Fibroblast of villous mesenchyme (primary cell): ENCODE results near the gene TMC2. TPM values are rescaled to one million over a fixed set of nuclear protein-coding genes. Genes with fewer than 3 reads are reported as not detected.

Experiments
- DNase-seq: peaks from one replicate; pipeline ENCODE4 v3.0.0-alpha.2; 2010; ENCODE audit warnings: low read depth
- H3K4me3 ChIP-seq: 2 replicates; pipeline ENCODE4 v1.5.1; 2011; ENCODE audit warnings: low read depth, mild to moderate bottlenecking, low read length
- total RNA-seq: library from RNA; depleted of rRNA; stranded (reverse); fragments of >200 nt; gene quantifications from 2 replicates; pipeline ENCODE4 v1.2.3, GENCODE V29; 2012
- TF ChIP-seq, protein P1 (sequence below): IDR thresholded peaks from 2 replicates; pipeline ENCODE4 v1.5.1; 2012; ENCODE audit warnings: low read depth, mild to moderate bottlenecking, low read length; ENCODE audit not compliant: insufficient read depth

TMC2 gene
- total RNA-seq, 1 donor = not detected

DNA sequence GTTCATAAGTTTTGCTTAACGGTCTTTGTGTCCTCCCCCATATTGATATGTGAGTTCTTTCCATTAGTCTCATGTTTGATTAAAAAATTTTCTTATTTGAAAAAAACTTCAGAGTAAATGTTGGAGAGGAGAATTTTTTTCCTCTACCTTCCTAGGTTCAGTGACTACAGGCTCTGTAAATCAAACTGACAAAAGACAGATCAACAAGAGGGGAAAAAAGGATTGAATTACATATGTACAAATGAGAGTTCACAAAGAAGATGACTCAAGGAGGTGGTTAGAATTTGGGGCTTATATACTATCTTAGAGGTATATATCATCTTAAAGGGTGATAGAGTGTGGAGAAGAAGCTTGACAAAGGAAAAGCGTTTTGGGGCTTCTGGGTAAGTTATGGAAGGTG is 5.6 kb downstream of the TMC2 start:
- no peak for DNase-seq
- H3K4me3 ChIP-seq = no peak overlapping the region
- TF ChIP-seq, protein P1, sequence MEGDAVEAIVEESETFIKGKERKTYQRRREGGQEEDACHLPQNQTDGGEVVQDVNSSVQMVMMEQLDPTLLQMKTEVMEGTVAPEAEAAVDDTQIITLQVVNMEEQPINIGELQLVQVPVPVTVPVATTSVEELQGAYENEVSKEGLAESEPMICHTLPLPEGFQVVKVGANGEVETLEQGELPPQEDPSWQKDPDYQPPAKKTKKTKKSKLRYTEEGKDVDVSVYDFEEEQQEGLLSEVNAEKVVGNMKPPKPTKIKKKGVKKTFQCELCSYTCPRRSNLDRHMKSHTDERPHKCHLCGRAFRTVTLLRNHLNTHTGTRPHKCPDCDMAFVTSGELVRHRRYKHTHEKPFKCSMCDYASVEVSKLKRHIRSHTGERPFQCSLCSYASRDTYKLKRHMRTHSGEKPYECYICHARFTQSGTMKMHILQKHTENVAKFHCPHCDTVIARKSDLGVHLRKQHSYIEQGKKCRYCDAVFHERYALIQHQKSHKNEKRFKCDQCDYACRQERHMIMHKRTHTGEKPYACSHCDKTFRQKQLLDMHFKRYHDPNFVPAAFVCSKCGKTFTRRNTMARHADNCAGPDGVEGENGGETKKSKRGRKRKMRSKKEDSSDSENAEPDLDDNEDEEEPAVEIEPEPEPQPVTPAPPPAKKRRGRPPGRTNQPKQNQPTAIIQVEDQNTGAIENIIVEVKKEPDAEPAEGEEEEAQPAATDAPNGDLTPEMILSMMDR = no peak

DNA sequence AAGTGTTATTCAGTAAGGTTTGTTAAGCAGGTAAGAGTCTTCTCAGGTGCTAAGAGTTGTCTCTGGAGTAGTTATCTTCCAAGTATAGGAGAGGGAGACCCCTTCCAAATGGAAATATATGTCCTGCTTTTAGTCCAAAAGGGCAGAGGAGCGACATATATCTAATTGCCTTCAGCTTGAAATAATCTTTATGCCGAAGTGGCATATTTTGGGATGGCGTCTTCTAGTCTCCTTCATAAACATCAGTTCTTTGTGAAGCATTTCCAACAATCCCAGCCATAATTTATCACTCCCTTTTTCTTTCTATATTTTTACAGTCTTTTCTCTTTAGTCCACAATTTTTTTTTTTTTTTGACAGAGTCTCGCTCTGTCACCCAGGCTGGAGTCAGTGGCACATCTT is 6.0 kb downstream of the TMC2 start:
- TF ChIP-seq, protein P1 = no peak
- no peak for DNase-seq

GRCh38 chr20:2544211-2544610 is 7.8 kb downstream of the TMC2 start:
- TF ChIP-seq, protein P1 = no peak
- H3K4me3 ChIP-seq = no peak overlapping the region
- DNase-seq = no peak

More for the DNA sequence above, 6.0 kb downstream of the TMC2 start:
- no peak overlapping the region for H3K4me3 ChIP-seq

GRCh38 chr20:2545594-2545993 is 9.2 kb downstream of the TMC2 start:
- DNase-seq = no peak
- TF ChIP-seq, protein P1 = no peak
- no peak overlapping the region for H3K4me3 ChIP-seq

DNA sequence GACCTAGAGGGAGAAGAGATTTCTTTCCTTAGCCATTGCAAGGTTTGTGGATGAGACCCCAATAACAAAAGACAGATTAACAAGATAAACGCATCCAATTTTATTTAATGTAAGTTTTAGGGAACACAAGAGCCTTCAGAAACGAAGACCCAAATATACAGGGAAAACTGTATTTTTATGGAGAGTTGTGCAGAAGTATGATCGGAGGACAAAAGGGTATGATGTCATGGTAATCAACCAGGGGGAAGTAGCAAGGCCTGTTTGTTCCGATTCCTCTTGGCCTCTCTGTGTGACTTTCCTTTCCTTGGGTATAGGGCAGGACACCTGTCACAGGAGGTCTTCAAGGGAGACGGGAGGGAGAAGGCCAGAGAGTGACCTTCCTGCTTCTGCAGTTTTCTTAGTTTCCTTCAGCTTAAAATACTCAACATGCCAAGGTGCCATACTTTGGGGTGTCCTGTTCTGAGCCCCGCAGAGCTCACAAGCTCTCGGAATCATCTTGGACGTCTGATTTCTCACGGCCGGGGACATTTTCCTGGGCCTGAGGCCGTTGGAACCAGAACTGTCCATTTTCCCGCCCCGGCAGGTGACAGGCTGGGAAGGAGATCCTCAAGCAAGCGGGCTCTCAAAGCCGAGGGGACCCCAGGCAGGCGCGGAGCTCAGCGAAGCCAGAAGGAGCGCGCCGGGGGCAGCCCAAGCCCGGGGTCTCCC is 21.7 kb downstream of the TMC2 start:
- TF ChIP-seq, protein P1 = no peak
- DNase-seq = no peak
- H3K4me3 ChIP-seq = no peak overlapping the region

- no peak for DNase-seq
- H3K4me3 ChIP-seq = no peak overlapping the region
- TF ChIP-seq, protein P1 = no peak
These were observed 22.4 kb downstream of the TMC2 start for GRCh38 chr20:2558581-2559278.
